Stimulated activated CD4-positive, alpha-beta T cell treated with anti-CD3 and anti-CD28 coated beads, Interleukin-12 subunit alpha, Interleukin-12 subunit beta, amount 100 ng/mL, for 48 hours (primary cell): ENCODE data around the gene SERPINB7.

Experiments
- DNase-seq, 3 donors: peaks; one replicate each; pipeline ENCODE4 v3.0.0-alpha.2; 2020; ENCODE audit warnings: low read depth in 2 of 3, low spot score in 1 of 3

The SERPINB7 gene

DNA sequence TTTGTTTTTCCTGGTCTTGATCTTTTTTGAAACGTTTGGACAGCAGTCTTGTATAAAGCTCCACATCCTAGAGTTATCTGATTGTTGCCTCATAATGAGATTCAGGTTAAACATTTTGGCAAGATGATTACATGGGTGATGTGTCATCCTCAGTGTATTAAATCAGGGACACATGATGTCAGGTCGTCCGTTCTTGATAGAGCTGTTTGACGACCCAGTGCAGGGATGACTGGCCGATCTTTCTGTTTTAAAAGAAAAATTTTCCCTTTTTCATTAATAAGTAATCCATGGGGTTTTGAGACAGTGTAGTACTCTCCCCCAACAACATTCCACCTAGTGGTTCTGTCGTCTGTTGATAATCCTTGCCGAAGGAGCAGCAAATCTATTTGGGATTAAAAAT is 67.8 kb downstream of the SERPINB7 start:
- DNase-seq = no peak

DNA sequence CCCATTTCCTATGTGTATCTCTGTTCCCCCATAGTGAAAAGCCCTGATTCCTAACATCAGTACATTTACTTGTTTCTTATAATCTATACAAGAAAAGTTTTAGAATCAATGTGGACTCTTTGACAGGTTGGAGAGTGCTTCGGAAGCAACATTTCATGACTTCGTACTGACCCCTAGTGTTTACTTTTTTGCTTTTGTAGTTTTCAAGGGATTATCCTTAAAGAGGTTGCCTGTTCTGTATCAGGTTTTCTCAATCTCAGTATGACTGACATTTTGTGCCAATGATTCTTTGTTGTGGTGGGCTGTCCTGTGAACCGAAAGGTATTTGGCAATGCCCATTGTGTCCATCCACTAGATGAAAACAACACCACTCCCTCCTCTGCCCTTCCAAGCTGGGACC is 69.0 kb downstream of the SERPINB7 start:
- no peak for DNase-seq

DNA sequence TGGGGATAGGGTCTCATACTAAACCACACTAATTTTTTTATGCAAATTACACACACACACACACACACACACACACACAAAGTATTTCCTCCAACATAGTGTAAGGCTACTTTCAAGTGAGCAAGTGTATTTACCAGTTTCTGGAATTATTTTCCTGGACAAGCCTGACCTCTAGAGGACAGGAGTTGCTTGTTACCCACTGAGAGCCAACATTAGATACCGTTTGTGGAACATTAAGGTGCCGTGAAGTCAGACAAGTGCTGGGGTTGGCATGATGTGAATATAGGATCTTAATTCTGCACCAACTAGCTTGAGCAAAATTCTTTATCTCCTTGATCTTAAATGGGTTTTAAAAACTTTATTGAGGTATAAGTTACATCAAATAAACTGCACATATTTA is 72.9 kb downstream of the SERPINB7 start:
- no peak for DNase-seq

DNA sequence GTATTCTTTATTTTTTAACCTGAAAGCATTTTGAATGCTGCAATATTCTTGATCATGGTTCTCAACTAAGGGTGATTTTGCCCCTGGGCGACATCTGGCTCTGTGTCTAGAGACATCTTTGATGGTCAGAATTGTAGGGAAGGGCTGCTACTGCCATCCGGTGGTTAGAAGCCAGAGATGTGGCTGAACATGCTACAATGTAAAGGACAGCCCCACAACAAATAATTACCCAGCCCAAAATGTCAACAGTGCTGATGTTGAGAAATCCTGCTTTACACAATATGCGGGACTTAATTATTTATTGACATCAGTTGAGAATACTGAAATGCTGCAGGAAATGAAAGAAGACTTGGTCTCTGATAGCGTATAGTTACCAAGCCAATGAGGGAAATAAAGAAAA is 74.8 kb downstream of the SERPINB7 start:
- no peak for DNase-seq

DNA sequence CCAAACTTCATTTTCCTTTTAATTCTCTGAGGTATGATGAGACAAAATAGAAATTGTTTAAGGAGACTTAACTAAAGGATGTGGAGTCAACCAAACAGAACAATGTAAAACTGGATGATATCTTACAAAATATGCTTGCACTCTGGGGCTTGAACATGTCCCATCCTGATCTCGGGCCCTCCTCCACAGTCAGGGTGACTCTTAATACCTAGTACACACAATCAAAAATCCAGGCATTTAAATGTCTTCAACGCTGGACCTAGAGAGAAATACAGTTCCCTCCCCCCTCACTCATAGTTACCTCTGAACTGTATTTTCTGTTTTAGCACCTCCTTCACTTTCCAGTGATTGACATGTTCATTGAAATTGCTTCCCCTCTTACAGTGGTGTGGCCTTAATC is 75.4 kb downstream of the SERPINB7 start:
- DNase-seq = no peak
